Neural cell (in vitro differentiated cells): ENCODE measurements around the gene CRADD.

ENCODE experiments used
- CTCF ChIP-seq: fragments of 450-650 bp; IDR thresholded peaks from 2 replicates; pipeline ENCODE4 v1.5.1; 2014; ENCODE audit warnings: antibody characterized with exemption, mild to moderate bottlenecking, moderate library complexity; ENCODE audit not compliant: poor library complexity, severe bottlenecking
- EP300 ChIP-seq: fragments of 450-650 bp; conservative IDR thresholded peaks from 2 replicates; pipeline ENCODE4 v1.6.1; 2014; ENCODE audit warnings: antibody characterized with exemption, mild to moderate bottlenecking, moderate library complexity; ENCODE audit not compliant: poor library complexity, severe bottlenecking
- EZH2 ChIP-seq: fragments of 200-600, 300-800 bp; shearing (Covaris generic), sonication (generic); IDR thresholded peaks from 2 replicates; pipeline ENCODE4 v1.6.1; 2014; ENCODE audit warnings: antibody characterized with exemption, low read length, borderline replicate concordance, mild to moderate bottlenecking; ENCODE audit not compliant: insufficient read depth, poor library complexity, severe bottlenecking
- MXI1 ChIP-seq: fragments of 450-650 bp; conservative IDR thresholded peaks from 2 replicates; pipeline ENCODE4 v1.6.1; 2014; ENCODE audit warnings: antibody characterized with exemption, mild to moderate bottlenecking; ENCODE audit not compliant: poor library complexity, severe bottlenecking
- POLR2AphosphoS5 ChIP-seq: IDR thresholded peaks from 2 replicates; pipeline ENCODE4 v1.6.1; 2012
- RAD21 ChIP-seq: fragments of 450-650 bp; conservative IDR thresholded peaks from 2 replicates; pipeline ENCODE4 v1.6.1; 2014; ENCODE audit warnings: antibody characterized with exemption, mild to moderate bottlenecking, moderate library complexity
- REST ChIP-seq: IDR thresholded peaks from 2 replicates; pipeline ENCODE4 v1.6.1; 2012; ENCODE audit warnings: borderline replicate concordance
- SMC3 ChIP-seq: fragments of 450-650 bp; conservative IDR thresholded peaks from 2 replicates; pipeline ENCODE4 v1.6.1; 2014; ENCODE audit warnings: antibody characterized with exemption, mild to moderate bottlenecking, moderate library complexity; ENCODE audit not compliant: poor library complexity
- TAF1 ChIP-seq: IDR thresholded peaks from 2 replicates; pipeline ENCODE4 v1.6.1; 2012; ENCODE audit warnings: low read depth

GRCh38 chr12:93804392-93805179, 127.4 kb downstream of the CRADD start:
- TF ChIP-seq CTCF = no peak
- no peak for TF ChIP-seq REST
- TF ChIP-seq EP300 = no peak
- no peak for TF ChIP-seq MXI1
- no peak for TF ChIP-seq EZH2
- TF ChIP-seq POLR2AphosphoS5 = no peak
- no peak for TF ChIP-seq TAF1
- no peak for TF ChIP-seq RAD21
- TF ChIP-seq SMC3 = no peak
